GM21367 (cell line): ENCODE results near the gene SLX9.

Experiments
- ATAC-seq: cut with Tn5 transposase; IDR thresholded peaks from one replicate; pipeline ENCODE4 v1.9.1; 2021; ENCODE audit not compliant: unreplicated experiment

Gene SLX9

DNA sequence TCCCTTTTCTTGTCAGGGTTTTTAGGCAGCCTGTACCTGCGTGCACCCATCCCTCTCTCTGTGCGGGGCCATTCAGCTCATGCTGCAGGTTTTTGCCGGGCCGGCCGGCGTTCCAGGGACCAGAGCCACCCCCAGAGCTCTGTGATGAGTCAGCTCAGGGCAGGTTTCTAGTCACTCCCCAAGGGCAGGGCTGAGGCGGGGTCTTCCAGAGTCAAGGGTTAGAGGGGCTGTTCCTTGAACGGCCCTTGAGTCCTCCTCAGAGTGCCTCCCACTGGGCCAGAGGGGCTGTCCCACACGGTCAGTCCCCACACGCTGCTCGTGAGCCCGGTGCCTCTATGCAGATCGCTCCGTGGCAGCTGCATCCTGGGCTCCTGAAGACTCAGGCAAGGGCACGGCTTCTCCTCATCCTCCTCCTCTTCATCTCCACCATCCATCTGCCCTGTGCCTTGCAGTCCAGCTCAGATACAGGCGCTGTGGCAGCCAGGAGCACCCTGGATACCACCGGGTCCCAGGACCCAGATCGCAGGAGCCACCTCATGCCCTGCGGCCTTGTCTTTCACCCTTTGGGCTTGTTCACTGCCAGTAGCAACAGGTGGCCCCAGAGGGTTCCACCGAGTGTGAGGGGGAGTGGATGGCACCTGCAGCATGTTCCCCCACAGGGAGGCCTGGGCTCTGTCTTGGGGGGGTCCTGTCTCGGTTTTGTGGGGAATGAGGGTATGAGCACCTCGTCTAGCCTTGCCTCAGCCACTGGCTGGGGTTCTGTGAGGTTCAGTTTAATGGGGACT is 17.4 kb downstream of the SLX9 start:
- ATAC-seq = no peak

DNA sequence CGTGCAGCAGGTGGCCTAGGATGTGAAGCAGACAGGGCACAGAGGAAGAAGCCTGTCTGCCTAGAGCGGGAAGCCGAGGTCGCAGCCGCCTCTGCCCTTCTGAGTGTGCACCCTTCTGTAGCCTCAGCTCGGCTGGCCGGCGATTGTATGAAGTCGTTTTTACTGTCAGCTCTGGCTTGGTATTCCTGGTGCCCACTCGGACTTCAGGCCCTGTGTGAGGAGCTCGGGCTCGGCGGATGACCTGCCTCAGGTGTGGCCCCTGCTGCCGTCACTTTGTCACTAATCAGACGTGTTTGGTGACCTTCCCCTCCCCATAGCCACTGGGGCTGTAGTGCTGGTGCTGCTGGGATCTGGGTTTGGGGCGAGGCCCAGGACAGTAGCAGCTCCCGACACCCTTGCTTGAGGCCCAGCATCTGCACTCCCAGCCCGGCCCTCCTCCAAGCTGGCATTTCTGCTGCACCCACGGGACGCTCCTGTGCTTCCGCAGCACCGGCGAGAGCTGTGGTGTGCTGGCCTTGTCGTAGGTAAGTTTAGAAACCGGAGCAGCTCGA is 18.1 kb downstream of the SLX9 start:
- no peak for ATAC-seq

- ATAC-seq = no peak
Observed at GRCh38 chr21:44958471-44959191, 18.8 kb downstream of the SLX9 start.

DNA sequence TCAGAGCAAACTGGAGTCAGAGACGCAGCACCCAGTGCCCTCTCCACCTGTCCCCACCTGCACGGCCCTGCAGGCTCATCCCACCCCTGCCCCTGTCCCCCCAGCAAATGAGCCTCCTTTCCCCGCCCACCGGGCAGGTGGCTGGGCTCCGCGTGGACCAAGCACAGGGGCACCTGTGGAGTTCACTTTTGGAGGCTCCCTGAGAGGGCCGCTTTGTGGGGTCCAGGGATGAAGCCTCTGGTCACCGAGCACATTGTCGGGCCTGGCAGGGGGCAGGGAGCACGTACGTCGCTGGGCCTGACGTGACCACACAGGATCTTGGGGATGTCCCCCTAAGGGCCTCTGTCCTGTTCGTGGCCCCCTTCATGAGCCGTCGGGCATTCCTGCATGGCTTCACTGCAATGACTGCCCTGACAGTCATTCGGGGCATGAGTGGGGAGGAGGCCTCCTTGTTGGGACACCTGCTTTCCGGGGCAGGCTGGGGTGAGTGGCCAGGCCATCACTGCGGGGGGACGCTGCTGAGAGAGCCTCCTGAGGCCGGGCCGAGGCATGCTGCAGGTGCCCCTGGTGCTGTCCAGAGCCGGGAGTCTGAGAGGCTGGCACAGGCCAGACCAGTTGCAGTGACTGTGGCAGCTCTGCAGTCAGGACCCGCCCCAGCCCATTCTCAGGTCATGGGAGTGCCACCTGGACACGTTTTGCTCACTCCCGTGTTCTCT is 19.7 kb downstream of the SLX9 start:
- no peak for ATAC-seq

DNA sequence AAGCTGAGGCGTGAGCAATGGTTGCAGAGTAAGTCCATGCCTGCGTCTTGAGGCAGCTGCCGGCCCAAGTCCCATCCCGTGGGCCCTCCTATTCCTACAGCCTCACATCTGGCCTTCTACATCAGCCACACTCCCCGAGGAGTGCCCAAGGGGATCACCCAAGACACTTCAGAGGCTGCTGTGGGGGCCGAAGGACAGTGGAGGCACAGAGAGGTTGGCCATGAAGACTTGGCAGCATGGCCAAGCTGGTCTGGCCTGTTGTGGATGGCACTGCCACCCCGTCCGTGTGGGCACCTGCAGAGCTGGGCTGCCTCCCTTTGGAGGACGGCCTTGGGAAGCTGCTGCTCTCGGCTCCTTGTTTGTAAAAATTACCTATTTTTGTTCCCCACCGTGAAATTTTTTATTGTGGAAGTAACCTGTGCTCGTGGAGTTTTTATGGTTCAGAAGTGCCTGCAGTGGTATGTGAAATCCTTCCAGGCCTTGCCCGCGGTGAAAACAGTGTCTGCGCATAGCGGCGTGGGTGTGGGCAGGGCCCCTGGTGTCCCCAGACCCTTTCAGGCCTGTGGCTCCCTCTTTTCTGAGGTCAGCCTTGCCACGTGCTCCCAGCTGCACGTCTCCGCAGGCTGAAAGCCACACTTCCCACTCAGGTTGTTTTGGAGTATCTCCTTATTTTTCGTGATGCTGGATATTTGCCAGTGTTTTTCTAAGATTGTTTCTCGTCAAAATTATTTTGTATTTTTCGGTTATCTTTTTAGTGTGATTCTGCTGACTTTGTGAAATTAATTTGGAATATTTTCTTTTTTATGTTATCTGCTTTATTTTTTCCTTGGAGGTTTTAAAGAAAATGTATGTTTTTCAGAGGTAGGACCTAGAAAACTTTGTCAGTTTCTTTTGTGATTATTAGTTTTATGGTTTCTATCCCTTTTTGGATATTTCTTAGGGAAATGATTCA is 20.6 kb downstream of the SLX9 start:
- ATAC-seq = no peak

- ATAC-seq = no peak
Observed at GRCh38 chr21:44962403-44962966, 22.7 kb downstream of the SLX9 start.

DNA sequence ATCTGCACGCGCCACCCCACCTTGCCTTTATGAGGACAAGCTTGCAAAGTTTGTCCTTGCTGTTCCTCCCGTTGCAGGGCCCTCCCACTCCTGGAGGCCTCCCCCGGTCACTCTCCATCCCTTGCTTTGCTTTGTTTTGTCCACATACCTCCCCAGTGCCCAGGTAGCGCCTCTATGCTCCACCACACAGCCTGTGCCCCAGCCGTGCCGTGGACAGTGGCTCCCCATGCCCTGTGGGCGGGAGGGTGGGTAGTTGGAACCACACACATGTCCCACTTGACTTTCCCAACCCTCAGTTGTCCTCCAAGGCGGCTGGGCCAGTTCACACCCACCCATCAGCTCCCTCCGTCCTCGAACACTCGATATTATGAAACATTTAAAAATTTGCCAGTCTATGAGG is 24.6 kb downstream of the SLX9 start:
- ATAC-seq = no peak

GRCh38 chr21:44965251-44966022 is 25.6 kb downstream of the SLX9 start:
- no peak for ATAC-seq

GRCh38 chr21:44966135-44967081 is 26.6 kb downstream of the SLX9 start:
- ATAC-seq = no peak

DNA sequence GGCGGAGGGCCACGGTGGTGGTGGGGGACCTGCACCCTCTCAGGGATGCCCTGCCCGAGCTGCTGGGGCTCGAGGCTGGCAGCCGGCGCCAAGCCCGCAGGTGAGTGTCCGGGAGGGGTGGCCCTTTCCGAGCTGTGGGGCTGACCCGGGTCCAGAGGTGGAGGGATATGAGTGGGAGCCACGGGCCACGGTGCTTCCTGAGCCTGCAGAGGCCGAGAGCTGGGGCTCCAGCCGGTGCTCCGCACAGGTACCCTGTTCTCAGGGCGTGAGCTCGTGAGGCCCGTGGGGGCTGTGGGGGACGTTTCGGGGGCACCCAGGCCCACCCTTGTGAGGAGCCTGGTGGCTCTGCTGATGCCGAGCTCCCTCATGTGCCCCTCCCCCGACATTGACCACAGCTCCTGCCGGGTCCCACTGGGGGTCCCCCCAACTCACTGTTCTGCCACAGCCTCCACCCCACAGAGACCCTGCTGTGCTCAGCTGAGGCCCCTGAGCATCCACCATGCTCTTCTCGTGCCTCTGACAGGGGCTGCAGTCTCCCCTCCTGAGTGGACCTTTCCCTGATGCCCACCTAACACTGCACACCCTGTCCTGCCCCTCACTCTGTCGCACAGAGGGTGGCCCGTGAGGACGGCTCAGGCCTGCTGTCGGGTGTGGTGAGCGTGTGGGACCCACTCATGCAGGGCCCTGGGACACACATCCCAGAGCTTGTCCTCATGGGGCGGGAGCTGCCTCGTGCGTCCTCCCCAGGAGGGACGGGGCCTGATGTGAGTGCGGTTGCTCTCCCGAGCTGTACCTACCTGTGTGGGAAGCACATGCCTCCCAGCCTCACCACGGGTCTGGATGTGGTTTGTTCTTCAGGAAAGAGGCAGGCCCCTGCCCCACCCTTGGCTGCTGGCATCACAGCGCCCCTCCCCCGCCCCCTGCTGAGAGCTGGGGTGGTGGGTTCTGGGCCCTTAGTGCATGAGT is 27.5 kb downstream of the SLX9 start:
- no peak for ATAC-seq

- no peak for ATAC-seq
Observed at GRCh38 chr21:44969066-44969670, 29.3 kb downstream of the SLX9 start.

DNA sequence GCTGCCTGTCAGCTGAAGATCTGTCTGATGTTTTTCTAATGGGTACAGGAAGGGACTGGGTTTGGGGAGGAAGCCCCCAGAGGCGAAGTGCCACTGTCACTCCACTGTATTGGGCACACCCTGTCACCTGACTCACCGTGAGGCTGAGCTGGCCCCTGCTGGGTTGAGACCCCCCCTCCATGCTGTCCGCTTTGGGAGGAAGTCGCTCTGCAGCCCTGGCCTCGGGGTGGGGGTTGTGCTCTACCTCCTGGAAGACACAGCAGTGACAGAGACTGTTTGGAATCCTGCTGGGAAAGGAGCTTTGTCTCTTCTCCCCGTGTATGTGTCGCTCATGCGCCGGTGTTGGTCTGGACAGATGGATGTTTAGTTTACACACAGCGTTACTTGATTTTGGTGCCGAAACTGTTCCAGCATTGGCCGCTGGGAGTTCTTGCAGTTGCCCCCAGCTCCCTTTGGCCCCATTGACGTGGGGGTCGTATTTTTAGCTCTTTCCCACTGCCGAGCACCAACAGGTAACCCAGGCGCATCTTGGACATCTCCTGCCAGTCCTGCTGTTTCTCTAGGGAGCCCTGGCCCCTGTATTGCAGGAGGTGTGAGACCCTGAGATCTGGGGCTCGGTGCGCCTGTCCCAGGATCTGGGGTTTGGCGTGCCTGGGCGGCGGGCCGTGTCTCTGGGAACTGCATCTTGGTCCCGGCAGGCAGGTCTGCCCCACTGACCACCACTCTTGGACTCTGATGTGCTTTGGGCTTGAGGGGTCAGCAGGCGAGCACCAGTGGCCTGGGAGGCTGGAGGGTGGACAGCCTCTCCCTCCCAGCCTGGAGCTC is 30.3 kb downstream of the SLX9 start:
- ATAC-seq = no peak

GRCh38 chr21:44970766-44971671 is 31.2 kb downstream of the SLX9 start:
- no peak for ATAC-seq

- no peak for ATAC-seq
Observed at GRCh38 chr21:44971672-44971995, 31.8 kb downstream of the SLX9 start.

DNA sequence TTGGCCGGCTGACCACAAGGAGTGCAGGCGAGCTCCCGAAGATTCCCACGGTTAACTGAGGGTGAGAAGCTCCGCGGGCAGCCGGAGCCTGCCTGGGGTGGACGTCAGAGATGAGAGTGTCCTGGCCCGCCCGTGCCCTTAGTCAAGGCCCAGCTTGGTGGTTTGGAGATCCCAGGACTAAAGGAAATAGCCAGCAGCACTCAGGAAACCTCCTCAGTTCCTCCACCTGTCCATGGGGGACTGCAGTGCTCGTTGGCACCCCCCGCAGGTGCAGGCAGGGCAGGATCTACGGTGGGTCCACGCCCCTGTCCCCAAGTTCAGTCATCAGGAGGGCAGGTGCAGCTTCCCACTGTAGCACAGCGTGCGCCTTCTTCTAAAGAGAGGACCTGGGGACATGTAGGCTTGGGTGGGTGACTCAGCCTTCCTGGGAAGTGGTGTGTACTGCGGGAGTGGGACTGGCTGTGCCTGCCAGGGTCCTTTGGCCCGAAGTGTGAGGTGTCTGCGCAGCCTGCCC is 32.5 kb downstream of the SLX9 start:
- no peak for ATAC-seq
